ENCODE data around the gene KLK5.

- no peak for TF ChIP-seq JDP2 (CRISPR knock-in tag; IDR thresholded peaks at IDR 0.05; ENCODE audit: borderline replicate concordance)
- no peak for TF ChIP-seq BORCS8-MEF2B (CRISPR knock-in tag; IDR thresholded peaks at IDR 0.05)
- no peak for TF ChIP-seq POLR2AphosphoS5 (IDR thresholded peaks at IDR 0.05; ENCODE audit: low read depth, low read length)
- TF ChIP-seq MTA3 (CRISPR knock-in tag; IDR thresholded peaks at IDR 0.05) = no peak
- no peak for TF ChIP-seq ZKSCAN1 (IDR thresholded peaks at IDR 0.05; ENCODE audit: low read length)
- no peak for TF ChIP-seq ZBTB8A (CRISPR knock-in tag; IDR thresholded peaks at IDR 0.05; ENCODE audit: borderline replicate concordance, low read depth)
- TF ChIP-seq PRPF4 (IDR thresholded peaks at IDR 0.05; ENCODE audit: low read depth, low read length, poor library complexity, severe bottlenecking) = no peak
Observed at GRCh38 chr19:51002089-51002532, 49.3 kb upstream of the KLK5 start.
